Measurements from ENCODE around the gene APCDD1L. TPM values are rescaled to one million over a fixed set of nuclear protein-coding genes. Genes with fewer than 3 reads are reported as not detected.
"Not testable (repeated sequence)": the region's sequence is repeated elsewhere in the genome, so short reads cannot be mapped to it uniquely, and the experiment has no call there.

The APCDD1L gene
- total RNA-seq, 2 experiments from 2014 or later, result not detected

DNA sequence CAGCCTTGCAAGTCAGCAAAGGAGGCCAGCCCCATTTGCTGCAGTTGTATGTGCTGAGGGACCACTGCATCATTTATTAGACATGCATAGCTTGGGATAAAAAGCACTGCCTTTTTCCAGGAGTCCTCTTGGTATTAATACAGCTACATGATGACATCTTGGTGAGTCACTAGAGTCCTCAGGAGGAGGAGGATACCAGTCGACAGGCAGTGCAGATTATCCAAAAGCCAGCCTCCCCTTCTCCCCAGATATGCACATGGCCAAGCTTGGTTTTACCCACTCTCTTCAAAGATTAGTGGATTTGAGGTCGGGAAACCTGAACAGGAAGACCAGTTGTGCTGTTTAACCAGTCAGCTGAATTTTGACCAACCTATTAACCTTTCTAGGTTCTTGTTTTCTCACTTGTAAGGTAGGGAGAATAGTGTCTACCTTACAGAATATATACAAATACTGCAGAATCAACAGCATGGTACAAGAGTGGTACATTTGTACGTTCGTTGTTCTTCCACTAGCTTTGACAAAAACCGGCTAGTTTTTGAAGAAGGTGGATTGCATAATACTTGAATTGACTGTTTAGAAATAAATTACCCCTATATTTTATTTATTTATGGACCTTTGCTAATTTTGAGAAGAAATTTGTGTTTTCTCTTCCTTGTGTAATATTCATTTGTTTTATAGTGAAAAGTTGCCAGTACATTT is 94.3 kb downstream of the APCDD1L start:
- no peak for DNase-seq
- H3K4me1 Mint-ChIP-seq, result peaks cover 22% of the 10 kb centered on the region
- ChIA-PET POLR2A (no interaction called here), CTCF (no interaction called here)
- H3K36me3 Mint-ChIP-seq (ENCODE audit: low read depth), result peaks cover 55% of the 10 kb centered on the region
- H3K27ac Mint-ChIP-seq, result no peak overlapping the region
- H3K9me3 Mint-ChIP-seq, result no peaks in the 10 kb centered on the region
- H3K4me3 Mint-ChIP-seq, result no peak overlapping the region
- H3K27me3 Mint-ChIP-seq, result no peaks in the 10 kb centered on the region

DNA sequence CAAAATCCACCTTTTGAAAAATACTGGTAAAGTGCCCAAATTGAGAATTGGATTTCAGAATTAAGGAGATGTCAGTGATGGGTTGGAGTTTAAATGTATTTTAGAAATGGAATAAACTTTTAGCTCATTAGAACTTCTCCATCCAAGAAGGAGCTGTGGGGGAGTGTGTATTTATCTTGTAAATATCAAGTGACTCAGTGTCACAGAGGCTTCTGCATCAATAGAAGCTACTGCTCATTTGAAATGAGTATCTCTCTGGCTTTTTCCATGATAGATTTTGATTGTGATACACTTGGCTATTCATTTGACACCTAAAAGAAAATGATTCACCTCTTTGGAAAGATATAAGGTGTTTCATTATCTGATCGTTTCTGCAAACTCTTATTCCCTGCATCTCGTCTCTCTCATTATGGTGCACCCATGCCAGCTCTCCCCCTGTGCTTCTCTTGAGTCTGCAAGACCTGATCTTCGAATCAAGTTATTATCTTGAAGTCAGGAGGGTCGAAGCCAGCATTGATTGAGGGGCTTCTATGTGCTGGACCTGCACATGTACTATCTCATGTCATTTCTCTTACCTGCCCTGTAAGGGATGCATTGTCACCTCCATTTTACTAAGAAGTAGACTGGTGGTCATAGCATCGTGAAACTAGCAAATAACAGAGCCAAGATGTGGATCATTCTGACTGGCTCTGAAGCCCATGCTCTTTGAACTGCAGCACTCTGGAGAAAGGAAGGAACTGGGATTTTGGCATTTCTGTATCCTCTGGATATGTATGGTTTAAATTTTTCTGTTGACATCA is 96.0 kb downstream of the APCDD1L start:
- ChIA-PET POLR2A (no interaction called here), CTCF (interaction anchor here (0.6 kb wide), 1 partner anchor 35 kb away, joined by 5 read pairs; no protein-coding TSS in a partner anchor)
- no peaks in the 10 kb centered on the region for H3K27me3 Mint-ChIP-seq
- H3K36me3 Mint-ChIP-seq (ENCODE audit: low read depth), result peaks cover 49% of the 10 kb centered on the region
- peaks cover 32% of the 10 kb centered on the region for H3K4me1 Mint-ChIP-seq
- H3K27ac Mint-ChIP-seq, result no peak overlapping the region
- DNase-seq, result no peak
- no peaks in the 10 kb centered on the region for H3K9me3 Mint-ChIP-seq
- no peak overlapping the region for H3K4me3 Mint-ChIP-seq

GRCh38 chr20:58417438-58417837 is 97.8 kb downstream of the APCDD1L start:
- peaks cover 43% of the 10 kb centered on the region for H3K36me3 Mint-ChIP-seq (ENCODE audit: low read depth)
- POLR2A ChIA-PET, result interaction anchor here (1.4 kb wide), 1 partner anchor 29 kb away, joined by 4 read pairs; the partner anchor contains the start of gene VAPB
- H3K4me1 Mint-ChIP-seq, result peaks cover 32% of the 10 kb centered on the region
- DNase-seq, result no peak
- H3K27me3 Mint-ChIP-seq, result no peaks in the 10 kb centered on the region
- CTCF ChIA-PET, result interaction anchor here (0.6 kb wide), 1 partner anchor 1849 kb away, joined by 3 read pairs; no protein-coding TSS in a partner anchor
- H3K4me3 Mint-ChIP-seq, result no peak overlapping the region
- no peaks in the 10 kb centered on the region for H3K9me3 Mint-ChIP-seq
- peak overlapping the region; percentile 5 for H3K27ac Mint-ChIP-seq

GRCh38 chr20:58416835-58417234 is 98.4 kb downstream of the APCDD1L start:
- ChIA-PET CTCF (interaction anchor here (0.6 kb wide), 1 partner anchor 1848 kb away, joined by 3 read pairs; no protein-coding TSS in a partner anchor), POLR2A (interaction anchor here (0.7 to 1.4 kb wide), 2 partner anchors 28 to 986 kb away, joined by 4 read pairs; partner anchors contain the start of gene VAPB)
- no peaks in the 10 kb centered on the region for H3K27me3 Mint-ChIP-seq
- peaks cover 34% of the 10 kb centered on the region for H3K4me1 Mint-ChIP-seq
- H3K4me3 Mint-ChIP-seq, result peak overlapping the region; percentile 11
- DNase-seq, result peak; percentile 19
- no peaks in the 10 kb centered on the region for H3K9me3 Mint-ChIP-seq
- H3K27ac Mint-ChIP-seq, result peak overlapping the region; percentile 83
- H3K36me3 Mint-ChIP-seq (ENCODE audit: low read depth), result peaks cover 44% of the 10 kb centered on the region

- no peak for DNase-seq
- ChIA-PET POLR2A (interaction anchor here (0.7 kb wide), 1 partner anchor 985 kb away, joined by 4 read pairs; no protein-coding TSS in a partner anchor), CTCF (no interaction called here)
- peaks cover 34% of the 10 kb centered on the region for H3K4me1 Mint-ChIP-seq
- H3K27ac Mint-ChIP-seq, result peak overlapping the region; percentile 83
- no peaks in the 10 kb centered on the region for H3K27me3 Mint-ChIP-seq
- no peak overlapping the region for H3K4me3 Mint-ChIP-seq
- H3K9me3 Mint-ChIP-seq, result no peaks in the 10 kb centered on the region
- peaks cover 42% of the 10 kb centered on the region for H3K36me3 Mint-ChIP-seq (ENCODE audit: low read depth)
These were observed 99.1 kb downstream of the APCDD1L start for GRCh38 chr20:58416057-58416456.

DNA sequence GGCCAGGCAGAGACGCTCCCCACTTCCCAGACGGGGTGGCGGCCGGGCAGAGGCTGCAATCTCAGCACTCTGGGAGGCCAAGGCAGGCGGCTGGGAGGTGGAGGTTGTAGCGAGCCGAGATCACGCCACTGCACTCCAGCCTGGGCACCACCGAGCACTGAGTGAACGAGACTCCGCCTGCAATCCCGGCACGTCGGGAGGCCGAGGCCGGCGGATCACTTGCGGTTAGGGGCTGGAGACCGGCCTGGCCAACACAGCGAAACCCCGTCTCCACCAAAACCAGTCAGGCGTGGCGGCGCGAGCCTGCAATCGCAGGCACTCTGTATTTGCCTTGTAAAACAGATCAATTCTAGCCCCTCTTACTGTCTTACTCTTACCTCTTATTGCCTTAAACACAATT is 100.4 kb downstream of the APCDD1L start:
- CTCF ChIA-PET, DNase-seq, H3K27me3 Mint-ChIP-seq, H3K9me3 Mint-ChIP-seq, H3K4me3 Mint-ChIP-seq, H3K27ac Mint-ChIP-seq: not testable (repeated sequence)
- H3K4me1 Mint-ChIP-seq, result peaks cover 40% of the 10 kb centered on the region
- POLR2A ChIA-PET, result interaction anchor here (1.1 kb wide), 1 partner anchor 26 kb away, joined by 3 read pairs; the partner anchor contains the start of gene VAPB
- peaks cover 30% of the 10 kb centered on the region for H3K36me3 Mint-ChIP-seq (ENCODE audit: low read depth)

- CTCF ChIA-PET, H3K27ac Mint-ChIP-seq, H3K27me3 Mint-ChIP-seq, H3K4me3 Mint-ChIP-seq, H3K9me3 Mint-ChIP-seq, POLR2A ChIA-PET, DNase-seq: not testable (repeated sequence)
- peaks cover 45% of the 10 kb centered on the region for H3K4me1 Mint-ChIP-seq
- H3K36me3 Mint-ChIP-seq (ENCODE audit: low read depth), result peaks cover 24% of the 10 kb centered on the region
These were observed 101.0 kb downstream of the APCDD1L start for GRCh38 chr20:58414216-58414615.

Other genes starting within 250 kb of the APCDD1L start
- 10 to 100 TPM; 14.7 to 14.8 TPM for gene RAB22A, start 205.7 kb downstream of the APCDD1L start, total RNA-seq
- gene VAPB, start 126.2 kb downstream of the APCDD1L start, total RNA-seq, result 10 to 100 TPM; 31.3 to 31.5 TPM
- gene STX16, start 135.9 kb upstream of the APCDD1L start, total RNA-seq, result 100 to 1,000 TPM; 152 to 153 TPM
- gene NPEPL1, start 177.4 kb upstream of the APCDD1L start, total RNA-seq, result 10 to 100 TPM; 29.1 to 30.7 TPM